GM12865 (cell line): ENCODE measurements around the gene HOXA3.

ENCODE experiments used
- DNase-seq: peaks from one replicate; pipeline ENCODE4 v3.0.0; 2010; ENCODE audit warnings: low read depth
- H3K4me3 ChIP-seq: 2 replicates; pipeline ENCODE4 v1.5.1; 2011; ENCODE audit warnings: mild to moderate bottlenecking, low read depth, low read length, control low read depth
- CTCF ChIP-seq: IDR thresholded peaks from 2 replicates; pipeline ENCODE4 v1.5.1; 2011; ENCODE audit warnings: low read length, control low read depth, low read depth, inconsistent platforms; ENCODE audit not compliant: insufficient read depth; ENCODE audit errors: missing control alignments

Gene HOXA3

GRCh38 chr7:27122077-27122910 is 30.1 kb downstream of the HOXA3 start:
- TF ChIP-seq CTCF, result no peak
- no peak overlapping the region for H3K4me3 ChIP-seq

GRCh38 chr7:27121684-27122076 is 30.7 kb downstream of the HOXA3 start:
- no peak overlapping the region for H3K4me3 ChIP-seq
- no peak for DNase-seq
- no peak for TF ChIP-seq CTCF

More at GRCh38 chr7:27122077-27122910, 30.1 kb downstream of the HOXA3 start:
- no peak for DNase-seq

DNA sequence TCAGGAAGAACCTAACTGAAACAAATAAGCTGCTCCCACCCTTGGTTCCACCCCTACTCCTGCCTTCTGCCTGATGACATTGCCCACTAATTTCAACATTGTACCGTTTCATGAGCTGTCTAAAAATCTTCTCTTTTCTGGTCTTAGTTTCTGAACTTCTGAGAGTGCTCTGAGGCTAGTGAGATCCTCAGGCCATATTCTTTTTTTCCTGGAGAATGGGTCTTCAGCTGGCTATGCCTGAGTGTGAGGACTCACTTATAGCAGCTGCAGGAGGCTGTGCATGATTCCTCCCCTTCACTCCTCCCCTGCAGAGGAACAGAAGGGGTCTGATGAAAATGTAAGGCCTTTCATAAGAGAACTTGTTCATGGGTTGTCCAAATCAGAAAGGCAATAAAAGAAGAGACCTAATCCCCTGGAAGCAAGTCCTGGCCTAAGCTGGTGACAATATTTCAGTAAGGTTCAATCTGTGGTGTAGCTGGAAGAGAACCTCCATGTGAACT is 32.9 kb downstream of the HOXA3 start:
- no peak for TF ChIP-seq CTCF
- no peak for DNase-seq
- no peak overlapping the region for H3K4me3 ChIP-seq

DNA sequence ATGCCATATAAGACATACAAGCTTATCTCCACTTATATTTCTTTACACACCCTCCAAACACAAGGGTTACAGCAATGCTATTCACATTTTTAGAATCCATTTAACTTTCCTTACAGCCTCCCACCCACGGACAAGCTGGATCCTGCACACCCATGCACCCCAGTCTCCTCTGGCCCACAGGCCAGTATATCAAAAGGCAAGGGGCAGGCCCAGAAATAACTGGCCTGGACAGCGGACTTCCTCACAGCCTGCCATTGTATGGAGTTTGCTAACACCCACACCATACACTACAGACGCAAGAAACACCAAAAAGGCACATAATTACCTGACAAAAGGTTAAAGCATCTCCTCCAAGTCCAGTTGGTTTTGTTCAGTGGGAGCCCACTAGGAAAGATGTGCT is 33.8 kb downstream of the HOXA3 start:
- TF ChIP-seq CTCF, result no peak
- H3K4me3 ChIP-seq, result no peak overlapping the region
- no peak for DNase-seq

DNA sequence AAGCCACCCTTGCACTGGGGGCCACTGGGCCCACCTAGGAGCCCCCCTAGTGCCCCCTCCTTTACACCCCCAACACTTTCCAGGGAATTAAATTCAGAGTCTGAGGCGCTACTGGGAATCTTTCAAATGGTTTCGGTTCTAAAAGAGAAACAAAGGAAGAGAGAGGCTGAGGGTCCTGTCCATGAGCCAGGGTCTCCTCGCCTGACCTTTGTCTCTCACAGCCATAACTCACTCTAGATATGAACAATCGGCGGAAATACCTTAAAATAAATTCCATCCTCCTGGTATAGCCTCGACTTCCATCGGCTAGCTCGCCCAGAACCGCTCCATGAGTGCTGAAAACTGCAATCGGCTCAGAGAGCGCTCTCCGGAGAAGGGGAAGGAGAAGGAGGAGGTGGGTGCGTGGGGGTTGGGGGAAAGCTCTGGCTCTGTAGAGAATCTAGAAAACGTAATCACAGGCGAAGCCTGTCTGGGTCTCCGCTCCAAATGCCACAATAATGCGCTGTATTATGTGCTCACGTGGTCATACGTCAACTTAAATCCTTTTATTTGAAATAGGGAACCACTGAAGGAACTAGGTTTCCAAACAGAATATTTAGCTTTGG is 34.4 kb downstream of the HOXA3 start:
- no peak for TF ChIP-seq CTCF
- no peak overlapping the region for H3K4me3 ChIP-seq
- no peak for DNase-seq

- no peak for TF ChIP-seq CTCF
- no peak for DNase-seq
- no peak overlapping the region for H3K4me3 ChIP-seq
Measured at GRCh38 chr7:27116962-27117886, 35.2 kb downstream of the HOXA3 start.
